Measurements from ENCODE around the gene SLC49A3. TPM values are rescaled to one million over a fixed set of nuclear protein-coding genes. Genes with fewer than 3 reads are reported as not detected.
A peak's percentile ranks its signal among the peaks of the same experiment; 100 is the strongest.

SLC49A3 gene
- total and polyA plus RNA-seq, 2 of the 8 experiments (the other 6 are each of a cell fraction or from before 2014, with no cell fraction given) = 5.0 to 8.8 TPM

GRCh38 chr4:632926-633325, 56.0 kb downstream of the SLC49A3 start:
- WGBS, 2 experiments (ENCODE audit: extremely low coverage in 1 of 2, insufficient coverage in 1 of 2, insufficient read length in 1 of 2, insufficient replicate concordance in 2 of 2, low coverage in 1 of 2, low lambda C conversion rate in 2 of 2, missing lambda C conversion rate in 1 of 2) = 92% methylated on average over 6 of the region's 6 CpGs; no CpG with 5 or more reads in 1 of the 2 experiments
- H4K91ac ChIP-seq (replicated peaks; ENCODE audit: insufficient read length, low read length) = no peak overlapping the region
- H4K8ac ChIP-seq (ENCODE audit: extremely low read depth, insufficient read depth, low read length) = no peak overlapping the region
- H2BK20ac ChIP-seq (ENCODE audit: low read length) = no peak overlapping the region
- no peaks in the 10 kb centered on the region for H3K36me3 ChIP-seq (ENCODE audit: control insufficient read depth in 2 of 4, insufficient read depth in 4 of 4, low read length in 3 of 4)
- no peak overlapping the region for H3K9ac ChIP-seq (replicated peaks in 1 of 4; ENCODE audit: extremely low read depth in 1 of 4, low read depth in 3 of 4, low read length in 3 of 4)
- H3K18ac ChIP-seq (ENCODE audit: extremely low read depth, low read length) = no peak overlapping the region
- no peaks in the 10 kb centered on the region for H3K23me2 ChIP-seq (ENCODE audit: low read depth, low read length)
- H2BK5ac ChIP-seq (ENCODE audit: low read depth, low read length) = no peak overlapping the region
- H2AK5ac ChIP-seq (ENCODE audit: low read depth, low read length) = peak overlapping the region; percentile 31; the same call in 1 of the 2 replicates
- no peaks in the 10 kb centered on the region for H3K79me1 ChIP-seq (ENCODE audit: low read depth, low read length)
- DNase-seq (ENCODE audit: low read depth in 1 of 2, low spot score in 2 of 2) (no peak), FAIRE-seq (no peak)
- H2BK12ac ChIP-seq (ENCODE audit: low read depth, low read length) = no peak overlapping the region
- H3K4me3 ChIP-seq (ENCODE audit: extremely low read depth in 1 of 4, insufficient read depth in 2 of 4, low read depth in 3 of 4, low read length in 4 of 4) = no peak overlapping the region
- peaks cover 0 to 2% of the 10 kb centered on the region in 2 experiments for H4K20me1 ChIP-seq (replicated peaks in 1 of 2; ENCODE audit: control insufficient read depth in 1 of 2, insufficient read depth in 2 of 2, low read length in 2 of 2)
- no peaks in the 10 kb centered on the region for H3K4me1 ChIP-seq (replicated peaks in 1 of 4; ENCODE audit: control insufficient read depth in 3 of 4, insufficient read depth in 4 of 4, low read length in 3 of 4)
- no peak overlapping the region for H4K5ac ChIP-seq (ENCODE audit: insufficient read length, low read depth, low read length)
- H3K23ac ChIP-seq (ENCODE audit: insufficient read length) = no peak overlapping the region
- H3K4me2 ChIP-seq (ENCODE audit: insufficient read depth in 1 of 2, low read depth in 2 of 2, low read length in 2 of 2) = no peak overlapping the region
- ChIA-PET CTCF (ENCODE audit: partially characterized antibody) (no interaction called here), POLR2A (ENCODE audit: partially characterized antibody) (no interaction called here)
- no peak overlapping the region for H2BK15ac ChIP-seq (ENCODE audit: low read length)
- peaks cover 10 to 11% of the 10 kb centered on the region in 2 experiments; a peak in 3 of 4 replicates for H3K9me3 ChIP-seq (ENCODE audit: insufficient read depth in 2 of 2, low read depth in 1 of 2, low read length in 1 of 2)
- H3K27ac ChIP-seq (ENCODE audit: low read depth, low read length) = no peak overlapping the region
- no peak overlapping the region for H2AFZ ChIP-seq (ENCODE audit: low read length)
- H2BK120ac ChIP-seq (replicated peaks; ENCODE audit: low read depth, low read length) = no peak overlapping the region
- H3K4ac ChIP-seq (replicated peaks; ENCODE audit: insufficient read length, low read depth, low read length) = no peak overlapping the region
- no peak overlapping the region for H3K56ac ChIP-seq (replicated peaks; ENCODE audit: insufficient read length, low read depth, low read length)
- no peaks in the 10 kb centered on the region for H3K79me2 ChIP-seq (ENCODE audit: control insufficient read depth in 1 of 2, insufficient read depth in 2 of 2, low read length in 2 of 2)
- H3K14ac ChIP-seq (ENCODE audit: insufficient read length) = no peak overlapping the region
- no peaks in the 10 kb centered on the region; a peak in 1 of 7 replicates for H3K27me3 ChIP-seq (replicated peaks in 1 of 4; ENCODE audit: control insufficient read depth in 3 of 4, extremely low read depth in 1 of 4, insufficient read depth in 3 of 4, low read length in 3 of 4)
- no peak for TF ChIP-seq SP1 (IDR thresholded peaks at IDR 0.05; ENCODE audit: low read depth, low read length)

All from H1 (cell line).